Stomach (tissue), 4 donors: ENCODE results near the gene RASAL2.

Experiments used
- POLR2A ChIP-seq, 4 donors: fragments of 450-650 bp; IDR thresholded peaks; one replicate each; pipeline ENCODE4 v1.6.1; 2016; ENCODE audit warnings: antibody characterized with exemption in 4 of 4, control low read depth in 2 of 4, mild to moderate bottlenecking in 1 of 4, moderate library complexity in 1 of 4
- POLR2AphosphoS5 ChIP-seq, 3 donors: sonication (generic); formaldehyde crosslinking; IDR thresholded peaks; one replicate each; pipeline ENCODE4 v1.6.1; 2016; ENCODE audit warnings: antibody characterized with exemption in 3 of 3
- TF ChIP-seq, protein P1 (sequence below), 7 experiments: fragments of 450-650 bp in 4 of 7; fragments of 200-600 bp in 3 of 7; sonication (generic) in 3 of 7; IDR thresholded peaks; one replicate each; pipeline ENCODE4 v1.5.1; 2016 to 2019; ENCODE audit warnings: antibody characterized with exemption in 7 of 7, control low read depth in 2 of 7, mild to moderate bottlenecking in 1 of 7

DNA sequence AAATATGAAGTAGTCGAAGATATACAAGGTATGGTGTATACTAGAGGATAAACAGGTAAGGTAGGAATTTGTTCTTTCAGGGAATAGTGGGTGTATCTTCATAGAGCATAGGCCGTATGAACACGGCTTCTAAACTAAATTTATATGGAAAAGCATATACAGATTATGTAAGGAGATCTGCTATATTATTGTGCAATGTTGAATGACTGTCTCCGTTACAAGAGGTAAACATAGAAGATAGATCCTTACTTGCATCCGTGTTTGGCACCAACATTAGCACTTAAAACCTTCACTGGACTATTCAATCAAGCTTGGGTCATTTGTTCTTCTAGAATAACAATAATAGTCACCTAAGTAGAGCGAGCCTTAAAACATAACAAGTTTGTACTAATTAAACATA lies 357.0 kb downstream of the RASAL2 start:
- TF ChIP-seq, protein P1, sequence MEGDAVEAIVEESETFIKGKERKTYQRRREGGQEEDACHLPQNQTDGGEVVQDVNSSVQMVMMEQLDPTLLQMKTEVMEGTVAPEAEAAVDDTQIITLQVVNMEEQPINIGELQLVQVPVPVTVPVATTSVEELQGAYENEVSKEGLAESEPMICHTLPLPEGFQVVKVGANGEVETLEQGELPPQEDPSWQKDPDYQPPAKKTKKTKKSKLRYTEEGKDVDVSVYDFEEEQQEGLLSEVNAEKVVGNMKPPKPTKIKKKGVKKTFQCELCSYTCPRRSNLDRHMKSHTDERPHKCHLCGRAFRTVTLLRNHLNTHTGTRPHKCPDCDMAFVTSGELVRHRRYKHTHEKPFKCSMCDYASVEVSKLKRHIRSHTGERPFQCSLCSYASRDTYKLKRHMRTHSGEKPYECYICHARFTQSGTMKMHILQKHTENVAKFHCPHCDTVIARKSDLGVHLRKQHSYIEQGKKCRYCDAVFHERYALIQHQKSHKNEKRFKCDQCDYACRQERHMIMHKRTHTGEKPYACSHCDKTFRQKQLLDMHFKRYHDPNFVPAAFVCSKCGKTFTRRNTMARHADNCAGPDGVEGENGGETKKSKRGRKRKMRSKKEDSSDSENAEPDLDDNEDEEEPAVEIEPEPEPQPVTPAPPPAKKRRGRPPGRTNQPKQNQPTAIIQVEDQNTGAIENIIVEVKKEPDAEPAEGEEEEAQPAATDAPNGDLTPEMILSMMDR (IDR thresholded peaks at IDR 0.05): no peak
- no peak for TF ChIP-seq POLR2AphosphoS5 (IDR thresholded peaks at IDR 0.05)
- no peak for TF ChIP-seq POLR2A (IDR thresholded peaks at IDR 0.05)
